Panc1 (cell line): ENCODE measurements around the gene ANP32A.

ENCODE experiments used
- POLR2AphosphoS5 ChIP-seq: IDR thresholded peaks from 2 replicates; pipeline ENCODE4 v1.6.1; 2012; ENCODE audit warnings: mild to moderate bottlenecking, low read depth, low read length, moderate library complexity
- SIN3A ChIP-seq: IDR thresholded peaks from 2 replicates; pipeline ENCODE4 v1.6.1; 2012; ENCODE audit warnings: low read depth, mild to moderate bottlenecking, low read length, moderate library complexity, borderline replicate concordance; ENCODE audit not compliant: insufficient read depth
- TCF7L2 ChIP-seq: IDR thresholded peaks from 2 replicates; pipeline ENCODE4 v1.6.1; 2011; ENCODE audit warnings: mild to moderate bottlenecking, low read depth, low read length, inconsistent platforms
- TF ChIP-seq, protein P1 (sequence below): fragments of 450-650 bp; IDR thresholded peaks from 2 replicates; pipeline ENCODE4 v1.5.1; 2017; ENCODE audit warnings: mild to moderate bottlenecking
- TF ChIP-seq, protein P2 (sequence below), 2 experiments: IDR thresholded peaks; 2 replicates each; pipeline ENCODE4 v1.6.1; 2011 to 2012; ENCODE audit warnings: low read depth in 2 of 2, control low read depth in 1 of 2, low read length in 1 of 2, mild to moderate bottlenecking in 1 of 2, moderate library complexity in 1 of 2; ENCODE audit not compliant: insufficient read depth in 1 of 2

DNA sequence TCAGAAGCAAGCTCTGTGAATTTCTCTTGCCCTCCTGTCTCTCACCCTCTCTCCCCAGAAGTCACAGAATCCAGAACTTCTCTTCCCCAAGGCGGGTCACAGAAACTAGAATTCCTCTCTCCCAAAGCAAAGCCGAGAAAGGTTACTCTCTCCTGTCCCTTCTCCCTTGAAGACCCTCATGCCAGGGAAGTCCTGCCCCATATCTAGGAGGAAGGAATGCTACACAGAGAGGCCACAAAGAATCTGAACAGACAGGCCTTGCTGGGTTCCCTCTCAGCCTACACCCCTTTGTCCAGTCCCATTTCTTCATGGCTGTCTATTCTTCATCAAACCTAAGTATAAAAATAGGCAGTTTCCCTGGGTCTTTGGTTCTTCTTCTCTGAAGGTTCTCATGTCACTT is 29.8 kb downstream of the ANP32A start:
- TF ChIP-seq, protein P1, sequence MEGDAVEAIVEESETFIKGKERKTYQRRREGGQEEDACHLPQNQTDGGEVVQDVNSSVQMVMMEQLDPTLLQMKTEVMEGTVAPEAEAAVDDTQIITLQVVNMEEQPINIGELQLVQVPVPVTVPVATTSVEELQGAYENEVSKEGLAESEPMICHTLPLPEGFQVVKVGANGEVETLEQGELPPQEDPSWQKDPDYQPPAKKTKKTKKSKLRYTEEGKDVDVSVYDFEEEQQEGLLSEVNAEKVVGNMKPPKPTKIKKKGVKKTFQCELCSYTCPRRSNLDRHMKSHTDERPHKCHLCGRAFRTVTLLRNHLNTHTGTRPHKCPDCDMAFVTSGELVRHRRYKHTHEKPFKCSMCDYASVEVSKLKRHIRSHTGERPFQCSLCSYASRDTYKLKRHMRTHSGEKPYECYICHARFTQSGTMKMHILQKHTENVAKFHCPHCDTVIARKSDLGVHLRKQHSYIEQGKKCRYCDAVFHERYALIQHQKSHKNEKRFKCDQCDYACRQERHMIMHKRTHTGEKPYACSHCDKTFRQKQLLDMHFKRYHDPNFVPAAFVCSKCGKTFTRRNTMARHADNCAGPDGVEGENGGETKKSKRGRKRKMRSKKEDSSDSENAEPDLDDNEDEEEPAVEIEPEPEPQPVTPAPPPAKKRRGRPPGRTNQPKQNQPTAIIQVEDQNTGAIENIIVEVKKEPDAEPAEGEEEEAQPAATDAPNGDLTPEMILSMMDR = no peak
- no peak for TF ChIP-seq POLR2AphosphoS5
- TF ChIP-seq, protein P2, sequence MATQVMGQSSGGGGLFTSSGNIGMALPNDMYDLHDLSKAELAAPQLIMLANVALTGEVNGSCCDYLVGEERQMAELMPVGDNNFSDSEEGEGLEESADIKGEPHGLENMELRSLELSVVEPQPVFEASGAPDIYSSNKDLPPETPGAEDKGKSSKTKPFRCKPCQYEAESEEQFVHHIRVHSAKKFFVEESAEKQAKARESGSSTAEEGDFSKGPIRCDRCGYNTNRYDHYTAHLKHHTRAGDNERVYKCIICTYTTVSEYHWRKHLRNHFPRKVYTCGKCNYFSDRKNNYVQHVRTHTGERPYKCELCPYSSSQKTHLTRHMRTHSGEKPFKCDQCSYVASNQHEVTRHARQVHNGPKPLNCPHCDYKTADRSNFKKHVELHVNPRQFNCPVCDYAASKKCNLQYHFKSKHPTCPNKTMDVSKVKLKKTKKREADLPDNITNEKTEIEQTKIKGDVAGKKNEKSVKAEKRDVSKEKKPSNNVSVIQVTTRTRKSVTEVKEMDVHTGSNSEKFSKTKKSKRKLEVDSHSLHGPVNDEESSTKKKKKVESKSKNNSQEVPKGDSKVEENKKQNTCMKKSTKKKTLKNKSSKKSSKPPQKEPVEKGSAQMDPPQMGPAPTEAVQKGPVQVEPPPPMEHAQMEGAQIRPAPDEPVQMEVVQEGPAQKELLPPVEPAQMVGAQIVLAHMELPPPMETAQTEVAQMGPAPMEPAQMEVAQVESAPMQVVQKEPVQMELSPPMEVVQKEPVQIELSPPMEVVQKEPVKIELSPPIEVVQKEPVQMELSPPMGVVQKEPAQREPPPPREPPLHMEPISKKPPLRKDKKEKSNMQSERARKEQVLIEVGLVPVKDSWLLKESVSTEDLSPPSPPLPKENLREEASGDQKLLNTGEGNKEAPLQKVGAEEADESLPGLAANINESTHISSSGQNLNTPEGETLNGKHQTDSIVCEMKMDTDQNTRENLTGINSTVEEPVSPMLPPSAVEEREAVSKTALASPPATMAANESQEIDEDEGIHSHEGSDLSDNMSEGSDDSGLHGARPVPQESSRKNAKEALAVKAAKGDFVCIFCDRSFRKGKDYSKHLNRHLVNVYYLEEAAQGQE (IDR thresholded peaks at IDR 0.05; ENCODE audit: insufficient read depth in 1 of 2, low read depth in 2 of 2, low read length in 1 of 2) = no peak
- no peak for TF ChIP-seq TCF7L2
- no peak for TF ChIP-seq SIN3A
